Measurements from ENCODE around the gene AUH. TPM values are rescaled to one million over a fixed set of nuclear protein-coding genes. Genes with fewer than 3 reads are reported as not detected.

The AUH gene
- total and polyA plus RNA-seq, 9 of the 15 experiments (the other 6 are each of a cell fraction or from before 2014, with no cell fraction given), result 3.4 to 29.0 (median 10.1) TPM

DNA sequence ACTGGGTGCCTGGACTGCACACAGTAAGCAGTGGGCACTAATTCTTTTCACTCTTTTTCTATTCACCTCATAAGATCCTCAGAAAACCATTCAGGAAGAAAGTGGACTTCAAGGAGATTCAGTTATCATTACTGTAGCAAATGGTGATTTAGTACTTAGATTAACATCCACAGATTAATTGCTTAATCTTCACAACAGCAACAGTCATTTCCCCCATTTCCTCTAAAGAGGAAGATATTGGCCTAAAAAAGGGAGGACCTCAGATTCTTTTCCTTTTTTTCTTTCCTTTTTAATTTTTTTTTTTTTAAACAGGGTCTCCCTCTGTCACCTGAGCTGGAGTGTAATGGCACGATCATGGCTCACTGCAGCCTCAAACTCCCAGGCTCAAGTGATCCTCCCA, 64.4 kb downstream of the AUH start:
- POLR2A ChIA-PET, result no interaction called here
- BruUV-seq (replicated peaks), result no TSS peak
- no peaks in the 10 kb centered on the region for H3K4me1 ChIP-seq (replicated peaks in 1 of 2; ENCODE audit: control insufficient read depth in 2 of 2, insufficient read depth in 2 of 2, low read length in 2 of 2)
- H3K27ac ChIP-seq (ENCODE audit: extremely low read depth, low read depth, low read length), result no peak overlapping the region
- no peaks in the 10 kb centered on the region for H3K27me3 ChIP-seq (ENCODE audit: control insufficient read depth in 2 of 2, insufficient read depth in 2 of 2, low read length in 2 of 2)
- TF ChIP-seq ZBTB1 (CRISPR knock-in tag; IDR thresholded peaks at IDR 0.05; ENCODE audit: borderline replicate concordance, low read depth), result no peak
- no peak overlapping the region for H3K9ac ChIP-seq (ENCODE audit: insufficient read depth in 1 of 2, low read depth in 2 of 2, low read length in 2 of 2)
- WGBS (ENCODE audit: insufficient coverage, low coverage, missing lambda C conversion rate), result 83% methylated on average over 1 of the region's 1 CpG
- FAIRE-seq (no peak), ATAC-seq (no peak), DNase-seq (ENCODE audit: extremely low read depth in 1 of 4, low spot score in 3 of 4) (no peak)
- in situ Hi-C loops (cut with MboI) (no loop called here), intact Hi-C loops (cut with micrococcal nuclease) (no loop called here)
- H3K4me2 ChIP-seq (ENCODE audit: insufficient read depth, low read length), result no peak overlapping the region
- H3K4me3 ChIP-seq, result no peak overlapping the region
- H3K9me3 ChIP-seq (replicated peaks; ENCODE audit: control insufficient read depth, insufficient read depth, low read depth, low read length), result no peaks in the 10 kb centered on the region
- H2AFZ ChIP-seq (ENCODE audit: low read depth, low read length), result no peak overlapping the region
- no peaks in the 10 kb centered on the region for H3K9me1 ChIP-seq (ENCODE audit: control insufficient read depth, insufficient read depth, low read length)
- peaks cover 11% of the 10 kb centered on the region; the same call in 1 of the 3 replicates for H3K36me3 ChIP-seq (ENCODE audit: control insufficient read depth, insufficient read depth, low read length)
- CTCF ChIA-PET (ENCODE audit: low intra/inter-chr PET ratio), result no interaction called here
- no peaks in the 10 kb centered on the region for H4K20me1 ChIP-seq (replicated peaks; ENCODE audit: control insufficient read depth, insufficient read depth, low read length)
- H3K79me2 ChIP-seq (ENCODE audit: control insufficient read depth, insufficient read depth, low read length), result no peaks in the 10 kb centered on the region

DNA sequence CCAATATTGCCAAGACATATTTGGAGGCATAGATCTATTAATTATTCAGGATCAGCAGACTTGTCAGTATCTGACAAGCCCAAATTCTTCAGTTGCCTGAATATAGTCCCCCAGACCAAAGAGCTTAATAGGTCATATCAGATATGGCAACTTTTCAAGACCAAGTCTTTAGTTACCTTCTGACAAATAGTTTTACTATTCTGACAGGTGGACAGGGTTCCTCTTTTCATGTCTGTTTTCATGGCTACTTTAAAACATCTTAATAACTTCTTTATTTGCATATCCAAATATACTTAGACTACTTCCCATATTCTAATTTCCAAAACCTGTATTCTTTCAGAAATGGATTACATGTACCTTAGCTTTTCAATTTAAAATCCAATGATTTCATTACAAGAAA, 65.4 kb downstream of the AUH start:
- Histone ChIP-seq H3K27me3 (ENCODE audit: control insufficient read depth in 2 of 2, insufficient read depth in 2 of 2, low read length in 2 of 2) (no peaks in the 10 kb centered on the region), H3K9me3 (replicated peaks; ENCODE audit: control insufficient read depth, insufficient read depth, low read depth, low read length) (no peaks in the 10 kb centered on the region), H3K27ac (ENCODE audit: extremely low read depth, low read depth, low read length) (no peak overlapping the region), H4K20me1 (replicated peaks; ENCODE audit: control insufficient read depth, insufficient read depth, low read length) (no peaks in the 10 kb centered on the region), H2AFZ (ENCODE audit: low read depth, low read length) (no peak overlapping the region), H3K79me2 (ENCODE audit: control insufficient read depth, insufficient read depth, low read length) (no peaks in the 10 kb centered on the region), H3K9me1 (ENCODE audit: control insufficient read depth, insufficient read depth, low read length) (no peaks in the 10 kb centered on the region), H3K4me1 (replicated peaks in 1 of 2; ENCODE audit: control insufficient read depth in 2 of 2, insufficient read depth in 2 of 2, low read length in 2 of 2) (no peaks in the 10 kb centered on the region), H3K9ac (ENCODE audit: insufficient read depth in 1 of 2, low read depth in 2 of 2, low read length in 2 of 2) (no peak overlapping the region), H3K4me3 (no peak overlapping the region), H3K36me3 (ENCODE audit: control insufficient read depth, insufficient read depth, low read length) (peaks cover 11% of the 10 kb centered on the region; the same call in 1 of the 3 replicates), H3K4me2 (ENCODE audit: insufficient read depth, low read length) (no peak overlapping the region)
- DNase-seq (ENCODE audit: extremely low read depth in 1 of 4, low spot score in 3 of 4) (no peak), FAIRE-seq (no peak), ATAC-seq (no peak)
- intact Hi-C loops (cut with micrococcal nuclease), result no loop called here
- no TSS peak for BruUV-seq (replicated peaks)
- CTCF ChIA-PET (ENCODE audit: low intra/inter-chr PET ratio), result no interaction called here
- POLR2A ChIA-PET, result no interaction called here
- in situ Hi-C loops (cut with MboI), result no loop called here
- TF ChIP-seq ZNF551 (CRISPR knock-in tag; IDR thresholded peaks at IDR 0.05) (no peak), NFE2 (IDR thresholded peaks at IDR 0.05; ENCODE audit: low read depth) (no peak), ZNF124 (CRISPR knock-in tag; IDR thresholded peaks at IDR 0.05) (no peak), SOX6 (IDR thresholded peaks at IDR 0.05) (no peak), CREBBP (IDR thresholded peaks at IDR 0.05; ENCODE audit: low read depth, low read length) (no peak), RBM34 (IDR thresholded peaks at IDR 0.05; ENCODE audit: borderline replicate concordance, insufficient read depth, low read length) (no peak)
- TF ChIP-seq, protein P1, sequence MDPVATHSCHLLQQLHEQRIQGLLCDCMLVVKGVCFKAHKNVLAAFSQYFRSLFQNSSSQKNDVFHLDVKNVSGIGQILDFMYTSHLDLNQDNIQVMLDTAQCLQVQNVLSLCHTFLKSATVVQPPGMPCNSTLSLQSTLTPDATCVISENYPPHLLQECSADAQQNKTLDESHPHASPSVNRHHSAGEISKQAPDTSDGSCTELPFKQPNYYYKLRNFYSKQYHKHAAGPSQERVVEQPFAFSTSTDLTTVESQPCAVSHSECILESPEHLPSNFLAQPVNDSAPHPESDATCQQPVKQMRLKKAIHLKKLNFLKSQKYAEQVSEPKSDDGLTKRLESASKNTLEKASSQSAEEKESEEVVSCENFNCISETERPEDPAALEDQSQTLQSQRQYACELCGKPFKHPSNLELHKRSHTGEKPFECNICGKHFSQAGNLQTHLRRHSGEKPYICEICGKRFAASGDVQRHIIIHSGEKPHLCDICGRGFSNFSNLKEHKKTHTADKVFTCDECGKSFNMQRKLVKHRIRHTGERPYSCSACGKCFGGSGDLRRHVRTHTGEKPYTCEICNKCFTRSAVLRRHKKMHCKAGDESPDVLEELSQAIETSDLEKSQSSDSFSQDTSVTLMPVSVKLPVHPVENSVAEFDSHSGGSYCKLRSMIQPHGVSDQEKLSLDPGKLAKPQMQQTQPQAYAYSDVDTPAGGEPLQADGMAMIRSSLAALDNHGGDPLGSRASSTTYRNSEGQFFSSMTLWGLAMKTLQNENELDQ (CRISPR knock-in tag; IDR thresholded peaks at IDR 0.05; ENCODE audit: borderline replicate concordance), result no peak

Data from K562 (cell line).